HAP-1 (cell line): ENCODE measurements around the gene NRG2.
A peak's percentile ranks its signal among the peaks of the same experiment; 100 is the strongest.

ENCODE experiments used
- DNase-seq, 2 experiments: peaks; one replicate each; pipeline ENCODE4 v3.0.0-alpha.2; 2016 to 2020; ENCODE audit warnings: low spot score in 2 of 2
- H3K27me3 ChIP-seq: fragments of 250-450 bp; sonication (Bioruptor Pico); 2 replicates; pipeline ENCODE4 v1.5.1; 2020; ENCODE audit warnings: low read depth, mild to moderate bottlenecking, moderate library complexity
- H3K36me3 ChIP-seq: fragments of 250-450 bp; sonication (Bioruptor Pico); replicated peaks from 2 replicates; pipeline ENCODE4 v1.5.1; 2020; ENCODE audit warnings: mild to moderate bottlenecking
- H3K4me1 ChIP-seq: fragments of 250-450 bp; sonication (Bioruptor Pico); 2 replicates; pipeline ENCODE4 v1.5.1; 2020; ENCODE audit warnings: mild to moderate bottlenecking
- H3K4me3 ChIP-seq: fragments of 250-450 bp; sonication (Bioruptor Pico); 2 replicates; pipeline ENCODE4 v1.5.1; 2020; ENCODE audit warnings: mild to moderate bottlenecking, moderate library complexity
- H3K9me3 ChIP-seq: fragments of 250-450 bp; sonication (Bioruptor Pico); 2 replicates; pipeline ENCODE4 v1.5.1; 2020; ENCODE audit warnings: mild to moderate bottlenecking, moderate library complexity
- in situ Hi-C: fragments of 300-500 bp; cut with MboI; formaldehyde crosslinking; loops from 3 replicates; pipeline ENCODE4 v1.14.3; 2020; ENCODE audit warnings: low sequenced_read_pairs, inconsistent platforms, mixed read lengths

The NRG2 gene

GRCh38 chr5:140042643-140043507, at the start of gene NRG2:
NRG2 (minus strand) TSS chr5:140043299.
- DNase-seq = peak; percentile 79 to 89
- H3K27me3 ChIP-seq = no peaks in the 10 kb centered on the region
- in situ Hi-C loops = no loop called here
- peaks cover 17% of the 10 kb centered on the region for H3K4me1 ChIP-seq
- H3K9me3 ChIP-seq = no peaks in the 10 kb centered on the region
- H3K36me3 ChIP-seq = no peaks in the 10 kb centered on the region
- H3K4me3 ChIP-seq = peak within 1 kb of the TSS; percentile 58

GRCh38 chr5:140090251-140090650, 47.2 kb upstream of the NRG2 start:
- no peaks in the 10 kb centered on the region for H3K36me3 ChIP-seq
- no peaks in the 10 kb centered on the region for H3K9me3 ChIP-seq
- H3K27me3 ChIP-seq = peaks cover 7% of the 10 kb centered on the region
- in situ Hi-C loops = no loop called here
- H3K4me1 ChIP-seq = peaks cover 3% of the 10 kb centered on the region; the same call in 1 of the 2 replicates
- no peak for DNase-seq
- no peak overlapping the region for H3K4me3 ChIP-seq

- Histone ChIP-seq H3K36me3 (no peaks in the 10 kb centered on the region), H3K4me3 (no peak overlapping the region), H3K4me1 (no peaks in the 10 kb centered on the region), H3K9me3 (no peaks in the 10 kb centered on the region), H3K27me3 (peaks cover 23% of the 10 kb centered on the region)
- in situ Hi-C loops = loop anchor here (5.0 kb wide), 1 partner anchor 68 kb away; no protein-coding TSS in a partner anchor
- DNase-seq = no peak
Measured at GRCh38 chr5:140084541-140084940, 41.4 kb upstream of the NRG2 start.

GRCh38 chr5:140083650-140084049, 40.6 kb upstream of the NRG2 start:
- Histone ChIP-seq H3K27me3 (peaks cover 23% of the 10 kb centered on the region), H3K4me3 (no peak overlapping the region), H3K36me3 (no peaks in the 10 kb centered on the region), H3K4me1 (no peaks in the 10 kb centered on the region), H3K9me3 (no peaks in the 10 kb centered on the region)
- no peak for DNase-seq
- in situ Hi-C loops = loop anchor here (5.0 kb wide), 1 partner anchor 69 kb away; no protein-coding TSS in a partner anchor

- Histone ChIP-seq H3K9me3 (no peaks in the 10 kb centered on the region), H3K36me3 (no peaks in the 10 kb centered on the region), H3K4me1 (no peaks in the 10 kb centered on the region), H3K4me3 (no peak overlapping the region), H3K27me3 (peaks cover 23% of the 10 kb centered on the region)
- no peak for DNase-seq
- in situ Hi-C loops = loop anchor here (5.0 kb wide), 1 partner anchor 69 kb away; no protein-coding TSS in a partner anchor
Measured at GRCh38 chr5:140083120-140083519, 40.0 kb upstream of the NRG2 start.

GRCh38 chr5:140076788-140077187, 33.7 kb upstream of the NRG2 start:
- H3K4me1 ChIP-seq = peaks cover 3% of the 10 kb centered on the region; the same call in 1 of the 2 replicates
- DNase-seq = no peak
- H3K9me3 ChIP-seq = no peaks in the 10 kb centered on the region
- peaks cover 13% of the 10 kb centered on the region for H3K27me3 ChIP-seq
- H3K36me3 ChIP-seq = no peaks in the 10 kb centered on the region
- in situ Hi-C loops = no loop called here
- no peak overlapping the region for H3K4me3 ChIP-seq

GRCh38 chr5:140076142-140076541, 33.0 kb upstream of the NRG2 start:
- DNase-seq = no peak
- peaks cover 3% of the 10 kb centered on the region; the same call in 1 of the 2 replicates for H3K4me1 ChIP-seq
- H3K27me3 ChIP-seq = peaks cover 13% of the 10 kb centered on the region
- no peaks in the 10 kb centered on the region for H3K9me3 ChIP-seq
- no peak overlapping the region for H3K4me3 ChIP-seq
- H3K36me3 ChIP-seq = no peaks in the 10 kb centered on the region
- in situ Hi-C loops = no loop called here

- no peak overlapping the region for H3K4me3 ChIP-seq
- H3K9me3 ChIP-seq = no peaks in the 10 kb centered on the region
- no peak for DNase-seq
- H3K36me3 ChIP-seq = no peaks in the 10 kb centered on the region
- peaks cover 3% of the 10 kb centered on the region; the same call in 1 of the 2 replicates for H3K4me1 ChIP-seq
- in situ Hi-C loops = no loop called here
- H3K27me3 ChIP-seq = peaks cover 13% of the 10 kb centered on the region
Measured at GRCh38 chr5:140075371-140075770, 32.3 kb upstream of the NRG2 start.

GRCh38 chr5:140073296-140073695, 30.2 kb upstream of the NRG2 start:
- Histone ChIP-seq H3K4me3 (no peak overlapping the region), H3K4me1 (peaks cover 3% of the 10 kb centered on the region; the same call in 1 of the 2 replicates), H3K27me3 (peaks cover 28% of the 10 kb centered on the region), H3K36me3 (no peaks in the 10 kb centered on the region), H3K9me3 (no peaks in the 10 kb centered on the region)
- in situ Hi-C loops = no loop called here
- no peak for DNase-seq

GRCh38 chr5:140072812-140073211, 29.7 kb upstream of the NRG2 start:
- H3K9me3 ChIP-seq = no peaks in the 10 kb centered on the region
- H3K27me3 ChIP-seq = peaks cover 32% of the 10 kb centered on the region
- DNase-seq = no peak
- H3K4me3 ChIP-seq = no peak overlapping the region
- no peaks in the 10 kb centered on the region for H3K36me3 ChIP-seq
- in situ Hi-C loops = no loop called here
- peaks cover 3% of the 10 kb centered on the region; the same call in 1 of the 2 replicates for H3K4me1 ChIP-seq

- in situ Hi-C loops = no loop called here
- Histone ChIP-seq H3K9me3 (no peaks in the 10 kb centered on the region), H3K4me1 (no peaks in the 10 kb centered on the region), H3K4me3 (no peak overlapping the region), H3K27me3 (peaks cover 61% of the 10 kb centered on the region), H3K36me3 (no peaks in the 10 kb centered on the region)
- no peak for DNase-seq
Measured at GRCh38 chr5:140060816-140061215, 17.7 kb upstream of the NRG2 start.

GRCh38 chr5:140058212-140058932, 15.3 kb upstream of the NRG2 start:
- H3K27me3 ChIP-seq = peaks cover 71% of the 10 kb centered on the region
- no peak overlapping the region for H3K4me3 ChIP-seq
- DNase-seq = no peak
- no peaks in the 10 kb centered on the region for H3K36me3 ChIP-seq
- in situ Hi-C loops = no loop called here
- no peaks in the 10 kb centered on the region for H3K4me1 ChIP-seq
- H3K9me3 ChIP-seq = no peaks in the 10 kb centered on the region

- Histone ChIP-seq H3K4me3 (no peak overlapping the region), H3K9me3 (no peaks in the 10 kb centered on the region), H3K27me3 (peaks cover 56% of the 10 kb centered on the region), H3K4me1 (no peaks in the 10 kb centered on the region), H3K36me3 (no peaks in the 10 kb centered on the region)
- DNase-seq = no peak
- in situ Hi-C loops = no loop called here
Measured at GRCh38 chr5:140056880-140057279, 13.8 kb upstream of the NRG2 start.

GRCh38 chr5:140055152-140055551, 12.1 kb upstream of the NRG2 start:
- peaks cover 48% of the 10 kb centered on the region for H3K27me3 ChIP-seq
- no peaks in the 10 kb centered on the region for H3K36me3 ChIP-seq
- in situ Hi-C loops = no loop called here
- H3K9me3 ChIP-seq = no peaks in the 10 kb centered on the region
- DNase-seq = no peak
- H3K4me1 ChIP-seq = no peaks in the 10 kb centered on the region
- no peak overlapping the region for H3K4me3 ChIP-seq
